ENCODE measurements around the gene CCL3.
"Not testable (repeated sequence)": the region's sequence is repeated elsewhere in the genome, so short reads cannot be mapped to it uniquely, and the experiment has no call there.

The CCL3 gene

DNA sequence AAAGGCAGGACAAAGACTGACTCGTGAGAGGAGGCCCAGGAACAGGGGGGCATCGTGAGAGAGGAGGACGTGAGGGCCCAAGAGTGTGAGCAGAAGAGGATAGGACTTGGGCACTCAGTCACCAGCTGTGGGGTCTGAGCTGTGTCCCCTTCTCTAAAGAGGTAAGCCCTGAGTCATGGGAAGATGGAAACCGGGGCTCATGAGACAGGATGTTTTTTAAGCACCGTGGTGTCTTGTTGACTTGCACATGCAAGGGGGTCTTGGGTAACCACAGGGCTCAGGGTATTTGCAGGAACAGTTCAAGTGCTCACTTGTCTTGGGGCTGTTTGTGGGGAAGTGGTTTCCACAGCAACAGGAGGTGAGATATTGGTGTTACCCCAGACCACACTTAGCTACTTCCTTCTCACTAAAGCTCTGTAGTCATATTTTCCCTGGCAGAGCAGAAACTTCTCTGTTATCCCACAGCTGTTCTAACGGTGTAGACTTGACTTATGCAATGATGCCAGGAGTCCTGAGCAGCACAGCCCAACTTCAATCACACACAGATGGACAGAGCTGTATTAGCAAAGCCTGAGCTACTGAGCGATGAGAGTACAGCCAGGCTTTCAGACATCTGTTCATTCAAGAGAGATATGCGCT, 7.3 kb downstream of the CCL3 start:
- not testable (repeated sequence) for H3K4me3 ChIP-seq (ENCODE audit: low read length); H3K36me3 ChIP-seq (ENCODE audit: insufficient read depth, low read length); H3K4me2 ChIP-seq (ENCODE audit: low read length); H3K4me1 ChIP-seq (ENCODE audit: control insufficient read depth, insufficient read depth, low read length); H3K27me3 ChIP-seq (ENCODE audit: control insufficient read depth, insufficient read depth, low read length); H3K9ac ChIP-seq (ENCODE audit: low read depth, low read length); H3K9me3 ChIP-seq (replicated peaks; ENCODE audit: low read length)

DNA sequence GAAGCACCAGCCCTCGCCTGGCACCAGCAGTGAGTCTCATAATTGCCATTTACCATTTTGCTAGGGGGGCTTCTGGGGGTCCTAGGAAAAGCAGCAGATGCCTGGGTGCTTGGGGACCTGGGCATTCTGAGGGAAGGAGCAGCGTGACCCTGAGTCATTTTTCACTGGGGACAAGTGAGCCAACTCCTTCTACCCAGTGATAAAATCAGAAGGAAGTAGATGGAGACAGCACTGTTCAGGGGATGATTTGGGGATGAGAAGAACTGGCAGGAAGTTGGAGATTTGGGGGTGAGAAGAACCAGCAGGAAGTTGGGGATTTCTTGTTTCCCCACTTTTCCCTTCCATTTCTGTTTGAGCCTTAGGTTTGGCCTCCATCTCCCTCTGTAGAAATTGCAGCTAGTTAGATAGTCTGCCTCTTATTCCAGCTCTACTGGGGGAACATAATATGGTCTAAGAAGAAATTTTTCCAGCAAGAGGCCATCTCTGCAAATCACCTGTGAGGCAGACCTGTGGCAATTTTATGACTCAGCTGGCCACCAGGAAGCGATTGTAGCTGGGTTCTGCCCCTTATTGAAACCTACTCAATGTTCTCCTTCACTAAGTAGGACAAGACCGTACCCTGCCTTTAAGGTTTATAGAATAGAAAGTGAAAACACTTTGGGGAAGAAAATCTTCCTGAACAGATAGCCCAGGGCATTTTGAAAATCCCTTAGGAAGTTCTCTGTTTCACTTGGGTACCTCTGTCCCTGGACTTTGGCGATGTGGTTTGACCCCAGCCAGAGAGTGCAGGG, 8.1 kb downstream of the CCL3 start:
- H3K4me2 ChIP-seq (ENCODE audit: low read length); H3K27me3 ChIP-seq (ENCODE audit: control insufficient read depth, insufficient read depth, low read length); H3K4me3 ChIP-seq (ENCODE audit: low read length); H3K9me3 ChIP-seq (replicated peaks; ENCODE audit: low read length); H3K9ac ChIP-seq (ENCODE audit: low read depth, low read length); H3K4me1 ChIP-seq (ENCODE audit: control insufficient read depth, insufficient read depth, low read length); H3K36me3 ChIP-seq (ENCODE audit: insufficient read depth, low read length): not testable (repeated sequence)

GRCh38 chr17:36074365-36074764, 15.6 kb downstream of the CCL3 start:
- H3K27me3 ChIP-seq (ENCODE audit: control insufficient read depth, insufficient read depth, low read length), result peaks cover 6% of the 10 kb centered on the region
- no peaks in the 10 kb centered on the region for H3K4me1 ChIP-seq (ENCODE audit: control insufficient read depth, insufficient read depth, low read length)
- no peaks in the 10 kb centered on the region for H3K9me3 ChIP-seq (replicated peaks; ENCODE audit: low read length)
- no peaks in the 10 kb centered on the region for H3K36me3 ChIP-seq (ENCODE audit: insufficient read depth, low read length)
- H3K4me2 ChIP-seq (ENCODE audit: low read length), result no peak overlapping the region
- H3K9ac ChIP-seq (ENCODE audit: low read depth, low read length), result no peak overlapping the region
- no peak overlapping the region for H3K4me3 ChIP-seq (ENCODE audit: low read length)

GRCh38 chr17:36072431-36073121, 17.4 kb downstream of the CCL3 start:
- Histone ChIP-seq H3K9ac (ENCODE audit: low read depth, low read length) (no peak overlapping the region), H3K36me3 (ENCODE audit: insufficient read depth, low read length) (no peaks in the 10 kb centered on the region), H3K4me1 (ENCODE audit: control insufficient read depth, insufficient read depth, low read length) (no peaks in the 10 kb centered on the region), H3K9me3 (replicated peaks; ENCODE audit: low read length) (no peaks in the 10 kb centered on the region), H3K4me2 (ENCODE audit: low read length) (no peak overlapping the region), H3K27me3 (ENCODE audit: control insufficient read depth, insufficient read depth, low read length) (peaks cover 6% of the 10 kb centered on the region), H3K4me3 (ENCODE audit: low read length) (no peak overlapping the region)

DNA sequence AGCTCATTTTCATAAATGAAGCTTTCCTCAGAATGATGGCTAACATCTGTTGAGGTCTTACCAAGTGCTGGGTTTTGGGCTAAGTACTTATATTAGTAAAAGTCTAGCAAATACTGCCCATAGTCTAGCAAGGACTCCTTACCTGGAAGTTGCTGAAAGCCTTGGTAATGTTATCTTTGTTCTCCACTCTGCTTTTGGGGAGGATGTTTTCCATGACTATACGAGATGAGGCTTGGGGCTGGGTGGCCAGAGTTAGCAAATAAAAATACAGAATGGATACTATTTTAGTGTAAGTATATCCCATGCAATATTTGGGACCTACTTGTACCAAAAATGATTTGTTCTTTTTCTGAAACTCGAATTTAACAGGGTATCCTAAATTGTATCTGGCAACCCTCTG, 18.2 kb downstream of the CCL3 start:
- Histone ChIP-seq H3K4me1 (ENCODE audit: control insufficient read depth, insufficient read depth, low read length) (no peaks in the 10 kb centered on the region), H3K4me3 (ENCODE audit: low read length) (no peak overlapping the region)

GRCh38 chr17:36070427-36070826, 19.5 kb downstream of the CCL3 start:
- Histone ChIP-seq H3K4me1 (ENCODE audit: control insufficient read depth, insufficient read depth, low read length) (no peaks in the 10 kb centered on the region), H3K9ac (ENCODE audit: low read depth, low read length) (no peak overlapping the region), H3K9me3 (replicated peaks; ENCODE audit: low read length) (no peaks in the 10 kb centered on the region), H3K36me3 (ENCODE audit: insufficient read depth, low read length) (no peaks in the 10 kb centered on the region), H3K4me2 (ENCODE audit: low read length) (no peak overlapping the region), H3K4me3 (ENCODE audit: low read length) (no peak overlapping the region), H3K27me3 (ENCODE audit: control insufficient read depth, insufficient read depth, low read length) (peaks cover 6% of the 10 kb centered on the region)

More for the DNA sequence above, 18.2 kb downstream of the CCL3 start:
- no peak overlapping the region for H3K4me2 ChIP-seq (ENCODE audit: low read length)
- no peak overlapping the region for H3K9ac ChIP-seq (ENCODE audit: low read depth, low read length)
- H3K36me3 ChIP-seq (ENCODE audit: insufficient read depth, low read length), result no peaks in the 10 kb centered on the region
- peaks cover 6% of the 10 kb centered on the region for H3K27me3 ChIP-seq (ENCODE audit: control insufficient read depth, insufficient read depth, low read length)
- no peaks in the 10 kb centered on the region for H3K9me3 ChIP-seq (replicated peaks; ENCODE audit: low read length)

GRCh38 chr17:36069136-36069535, 20.8 kb downstream of the CCL3 start:
- Histone ChIP-seq H3K9me3 (replicated peaks; ENCODE audit: low read length) (no peaks in the 10 kb centered on the region), H3K4me1 (ENCODE audit: control insufficient read depth, insufficient read depth, low read length) (no peaks in the 10 kb centered on the region), H3K36me3 (ENCODE audit: insufficient read depth, low read length) (no peaks in the 10 kb centered on the region), H3K27me3 (ENCODE audit: control insufficient read depth, insufficient read depth, low read length) (peaks cover 6% of the 10 kb centered on the region), H3K9ac (ENCODE audit: low read depth, low read length) (no peak overlapping the region), H3K4me2 (ENCODE audit: low read length) (no peak overlapping the region), H3K4me3 (ENCODE audit: low read length) (no peak overlapping the region)

DNA sequence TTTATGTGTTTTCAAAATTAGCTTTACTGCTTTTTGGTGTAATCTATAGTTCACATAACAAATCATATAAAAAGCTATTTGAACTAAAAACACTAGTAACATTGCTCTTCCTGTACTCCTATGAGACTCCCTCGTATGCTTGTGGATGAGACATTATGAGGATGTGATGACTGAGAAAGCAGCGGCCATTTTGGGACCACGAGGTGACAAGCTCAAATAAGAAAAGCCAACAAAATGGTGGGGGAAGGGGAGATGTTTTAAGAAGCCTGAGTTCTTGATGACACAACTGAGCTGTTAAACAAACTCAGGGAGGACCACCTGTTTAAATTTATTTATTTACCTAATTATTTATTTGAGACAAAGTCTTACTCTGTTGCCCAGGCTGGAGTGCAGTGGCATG, 21.4 kb downstream of the CCL3 start:
- Histone ChIP-seq H3K27me3 (ENCODE audit: control insufficient read depth, insufficient read depth, low read length) (peaks cover 6% of the 10 kb centered on the region), H3K4me1 (ENCODE audit: control insufficient read depth, insufficient read depth, low read length) (no peaks in the 10 kb centered on the region), H3K9ac (ENCODE audit: low read depth, low read length) (no peak overlapping the region), H3K4me3 (ENCODE audit: low read length) (no peak overlapping the region), H3K4me2 (ENCODE audit: low read length) (no peak overlapping the region), H3K9me3 (replicated peaks; ENCODE audit: low read length) (no peaks in the 10 kb centered on the region), H3K36me3 (ENCODE audit: insufficient read depth, low read length) (no peaks in the 10 kb centered on the region)

DNA sequence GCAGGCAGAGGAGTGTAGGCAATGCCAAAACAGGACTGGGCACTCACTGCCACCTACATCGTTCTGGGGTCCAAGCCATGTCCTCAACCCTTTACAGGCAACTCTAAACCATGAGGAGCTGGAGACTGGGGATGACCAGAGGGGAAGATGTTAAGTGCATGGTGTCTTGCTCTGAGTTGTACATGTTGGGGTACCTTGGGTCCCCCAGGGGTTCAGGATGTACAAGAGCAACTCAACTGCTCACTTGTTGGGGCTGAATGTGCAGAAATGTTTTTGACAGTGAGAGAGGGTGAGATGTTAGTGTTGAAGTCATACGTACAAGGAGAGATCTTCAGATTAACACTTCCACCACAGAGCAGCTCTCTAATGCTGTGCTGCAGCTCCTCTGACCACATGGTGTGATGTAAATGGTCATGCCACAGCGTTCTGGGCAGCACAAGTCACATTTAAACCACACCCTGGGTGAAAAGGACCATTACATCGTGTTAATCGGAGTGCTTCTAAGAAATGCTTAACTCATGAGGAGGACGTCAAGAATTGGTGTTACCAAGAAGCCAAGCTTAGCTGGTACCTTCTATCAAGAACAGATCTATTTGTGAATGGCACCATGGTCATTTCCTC, 23.5 kb downstream of the CCL3 start:
- Histone ChIP-seq H3K9ac (ENCODE audit: low read depth, low read length) (no peak overlapping the region), H3K36me3 (ENCODE audit: insufficient read depth, low read length) (no peaks in the 10 kb centered on the region), H3K4me3 (ENCODE audit: low read length) (no peak overlapping the region), H3K27me3 (ENCODE audit: control insufficient read depth, insufficient read depth, low read length) (no peaks in the 10 kb centered on the region), H3K4me1 (ENCODE audit: control insufficient read depth, insufficient read depth, low read length) (no peaks in the 10 kb centered on the region), H3K9me3 (replicated peaks; ENCODE audit: low read length) (no peaks in the 10 kb centered on the region), H3K4me2 (ENCODE audit: low read length) (no peak overlapping the region)

GRCh38 chr17:36063786-36064541, 26.0 kb downstream of the CCL3 start, which contains the start of gene CCL18:
Gene CCL18 (plus strand): TSS chr17:36064272. CDS start chr17:36064343, 71 bp downstream.
- no peaks in the 10 kb centered on the region for H3K4me1 ChIP-seq (ENCODE audit: control insufficient read depth, insufficient read depth, low read length)
- H3K9ac ChIP-seq (ENCODE audit: low read depth, low read length), result no peak within 1 kb of the TSS
- H3K4me3 ChIP-seq (ENCODE audit: low read length), result no peak within 1 kb of the TSS
- H3K9me3 ChIP-seq (replicated peaks; ENCODE audit: low read length), result no peaks in the 10 kb centered on the region
- no peaks in the 10 kb centered on the region for H3K36me3 ChIP-seq (ENCODE audit: insufficient read depth, low read length)
- no peaks in the 10 kb centered on the region for H3K27me3 ChIP-seq (ENCODE audit: control insufficient read depth, insufficient read depth, low read length)
- H3K4me2 ChIP-seq (ENCODE audit: low read length), result no peak within 1 kb of the TSS

GRCh38 chr17:36060816-36061215, 29.1 kb downstream of the CCL3 start:
- no peaks in the 10 kb centered on the region for H3K9me3 ChIP-seq (replicated peaks; ENCODE audit: low read length)
- no peaks in the 10 kb centered on the region for H3K36me3 ChIP-seq (ENCODE audit: insufficient read depth, low read length)
- H3K9ac ChIP-seq (ENCODE audit: low read depth, low read length), result no peak overlapping the region
- H3K4me2 ChIP-seq (ENCODE audit: low read length), result no peak overlapping the region
- H3K4me3 ChIP-seq (ENCODE audit: low read length), result no peak overlapping the region
- no peaks in the 10 kb centered on the region for H3K27me3 ChIP-seq (ENCODE audit: control insufficient read depth, insufficient read depth, low read length)
- H3K4me1 ChIP-seq (ENCODE audit: control insufficient read depth, insufficient read depth, low read length), result no peaks in the 10 kb centered on the region

Measured in skeletal muscle satellite cell (primary cell).